HG03354 (cell line): ENCODE data around the gene C4BPA.
A peak's percentile ranks its signal among the peaks of the same experiment; 100 is the strongest.

Experiments
- ATAC-seq: cut with Tn5 transposase; IDR thresholded peaks from one replicate; pipeline ENCODE4 v1.9.1; 2021; ENCODE audit warnings: mild to moderate bottlenecking; ENCODE audit not compliant: unreplicated experiment, poor library complexity, severe bottlenecking

C4BPA gene

DNA sequence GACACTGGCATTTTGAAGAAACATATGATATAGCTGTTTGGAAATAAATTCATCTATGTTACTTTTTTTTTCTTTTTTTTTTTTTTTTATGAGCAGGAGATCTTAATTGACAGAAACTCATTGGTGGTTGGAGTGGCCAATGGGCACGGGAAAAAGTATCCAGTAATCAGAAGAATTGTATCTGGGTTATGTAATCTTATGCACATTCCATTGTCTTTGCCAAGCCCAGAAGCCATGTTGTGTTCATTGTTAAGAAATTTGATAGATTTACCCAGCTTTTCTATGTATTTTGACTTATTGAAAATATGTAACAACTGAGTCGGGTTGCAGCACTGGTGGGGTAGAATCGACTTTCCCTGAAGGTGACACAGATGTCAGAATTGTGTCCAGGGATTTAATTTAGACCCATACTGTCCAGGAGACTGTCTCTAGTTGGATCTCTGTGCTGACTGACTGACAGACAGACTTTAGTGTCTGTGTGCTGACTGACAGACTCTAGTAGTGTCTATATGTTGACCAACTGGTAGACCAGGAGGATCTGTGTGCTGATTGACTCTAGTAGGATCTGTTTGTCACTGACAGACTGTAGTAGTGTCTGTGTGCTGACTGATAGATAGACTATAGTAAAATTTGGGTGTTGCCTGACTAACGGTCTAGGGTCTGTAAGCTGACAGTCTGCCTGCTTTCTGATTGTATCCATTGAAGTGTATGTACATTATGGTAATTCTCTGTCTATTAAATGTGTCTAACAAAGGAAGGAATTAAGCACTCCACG, 27.7 kb upstream of the C4BPA start:
- no peak for ATAC-seq

DNA sequence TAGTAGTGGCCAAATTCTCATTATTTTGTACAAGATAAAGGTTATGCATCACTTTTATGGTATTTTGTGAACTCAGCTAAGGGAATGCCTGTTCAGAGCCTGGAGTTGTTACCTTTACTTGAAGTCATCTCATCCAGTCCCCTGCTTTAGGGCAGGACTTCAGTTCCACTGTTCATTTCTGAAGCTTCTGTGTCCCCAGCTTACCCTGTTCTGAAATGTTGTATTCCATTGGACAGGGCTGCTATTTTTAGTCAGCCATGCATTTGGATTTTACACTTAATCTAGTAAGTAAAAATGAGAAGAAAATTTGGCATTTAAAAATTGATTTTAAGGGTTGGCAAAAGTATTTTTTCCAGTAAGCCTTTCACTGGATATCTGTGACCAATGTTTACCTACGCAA, 27.0 kb upstream of the C4BPA start:
- no peak for ATAC-seq

- ATAC-seq, result no peak
These were observed 26.3 kb upstream of the C4BPA start for GRCh38 chr1:207077470-207078377.

- no peak for ATAC-seq
These were observed 25.4 kb upstream of the C4BPA start for GRCh38 chr1:207078578-207079132.

DNA sequence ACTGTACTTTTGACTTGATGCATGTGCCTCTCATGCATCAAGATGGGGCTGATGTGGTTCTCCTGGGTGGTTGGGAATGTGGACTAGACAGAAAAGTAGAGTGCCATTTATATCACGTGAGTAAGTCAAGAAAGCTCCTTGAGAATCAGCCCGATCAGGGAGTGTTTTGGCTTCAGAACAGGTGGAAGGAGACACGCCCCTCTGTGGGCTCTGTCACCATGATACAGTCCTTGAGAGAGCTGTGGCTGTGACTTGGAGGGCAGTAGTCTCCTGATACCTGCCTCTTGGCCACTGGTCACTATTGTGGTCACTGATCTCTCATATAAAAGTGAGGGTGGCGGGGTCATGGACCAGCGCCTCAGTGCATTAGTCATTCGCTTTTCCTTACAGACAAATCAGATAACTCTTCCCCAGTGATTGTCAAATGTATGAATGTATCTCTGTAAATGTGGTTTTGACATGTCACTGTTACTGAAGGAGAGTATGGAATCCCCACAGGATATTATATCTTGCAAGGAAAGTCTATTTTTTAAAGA, 24.3 kb upstream of the C4BPA start:
- ATAC-seq, result no peak

DNA sequence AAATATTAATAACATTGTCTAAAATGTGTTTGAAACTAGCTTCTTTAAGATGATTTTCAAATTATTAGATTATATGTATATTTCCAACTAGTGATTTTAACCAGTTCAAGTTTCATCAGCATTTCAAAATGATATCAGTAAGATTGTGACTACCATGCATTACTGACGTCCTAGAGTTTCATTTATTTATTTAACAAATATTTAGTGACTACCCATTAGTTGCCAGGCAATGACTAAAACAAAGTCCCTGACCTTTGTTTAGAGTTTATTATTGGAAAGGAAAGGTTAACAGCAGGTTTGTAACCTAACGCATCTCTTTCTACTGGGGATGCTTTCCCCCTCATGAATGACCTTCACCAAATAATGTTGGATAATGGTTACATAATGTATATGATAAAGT, 22.9 kb upstream of the C4BPA start:
- ATAC-seq, result no peak

GRCh38 chr1:207081806-207082205, 22.2 kb upstream of the C4BPA start:
- no peak for ATAC-seq

DNA sequence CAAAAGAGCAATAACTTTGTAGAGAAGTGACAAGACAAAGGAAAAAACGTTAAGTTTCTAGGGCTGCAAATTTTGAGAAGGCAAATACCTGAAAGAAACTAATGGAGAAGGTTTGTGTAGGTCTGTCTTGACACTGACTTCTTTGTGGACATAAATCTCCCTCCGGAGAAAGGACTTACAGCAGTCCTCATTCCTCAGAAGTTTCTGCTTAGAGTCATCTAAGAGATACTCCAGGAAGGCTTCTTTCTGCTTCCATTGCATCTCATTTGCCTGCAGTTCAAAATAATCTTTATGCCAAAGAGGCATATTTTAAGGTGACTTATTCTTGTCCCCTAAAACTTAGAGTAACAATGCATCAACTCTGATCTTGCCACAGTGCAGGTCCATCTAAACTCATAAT, 19.8 kb upstream of the C4BPA start:
- no peak for ATAC-seq

DNA sequence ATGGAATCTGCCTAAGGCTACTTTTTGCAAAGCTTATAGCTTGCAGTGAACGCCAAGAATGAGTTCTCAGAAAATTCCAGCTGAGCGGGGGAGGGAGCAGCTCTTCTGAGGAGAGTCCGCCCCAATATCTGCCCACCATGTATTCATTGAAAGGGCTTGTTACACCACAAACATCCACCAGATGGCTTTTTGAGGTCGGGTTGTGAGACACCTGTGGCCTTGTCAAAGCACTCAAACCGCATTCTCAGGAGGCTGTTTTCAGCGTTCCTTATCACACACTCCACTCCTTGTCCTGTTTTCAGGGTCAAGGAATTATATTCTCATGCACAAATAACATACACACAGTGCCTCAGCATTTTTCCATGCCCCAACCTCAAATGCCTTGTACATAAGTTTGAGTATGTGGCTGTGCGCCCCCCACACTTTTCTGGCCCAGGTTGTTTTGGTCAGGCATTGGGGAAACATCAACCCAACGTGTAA, 19.3 kb upstream of the C4BPA start:
- peak; percentile 84 for ATAC-seq

GRCh38 chr1:207085887-207086286, 18.1 kb upstream of the C4BPA start:
- ATAC-seq, result no peak

DNA sequence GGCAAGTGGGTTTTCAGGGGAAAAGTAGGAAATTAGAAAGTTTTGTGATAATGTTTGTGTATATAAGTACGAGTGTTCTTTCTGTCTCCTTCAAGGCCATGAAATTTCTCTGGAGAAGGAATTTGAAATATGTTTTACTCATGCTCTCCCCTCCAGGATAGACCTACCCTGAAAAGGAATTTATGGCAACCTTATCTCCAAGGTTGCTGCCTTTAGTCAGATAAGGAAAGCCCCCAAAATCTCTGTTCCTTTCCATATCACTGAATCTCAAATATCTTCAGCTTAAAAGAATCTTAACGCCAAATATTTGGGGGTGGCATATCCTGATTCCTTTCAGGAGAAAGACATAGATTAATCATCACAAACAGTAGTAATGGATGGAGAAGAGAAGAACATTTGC, 15.9 kb upstream of the C4BPA start:
- no peak for ATAC-seq

GRCh38 chr1:207088701-207089626, 15.1 kb upstream of the C4BPA start, which contains the start of gene C4BPB:
C4BPB (plus strand) TSS chr1:207088860; CDS start chr1:207089532, 672 bp downstream.
- ATAC-seq, result no peak

DNA sequence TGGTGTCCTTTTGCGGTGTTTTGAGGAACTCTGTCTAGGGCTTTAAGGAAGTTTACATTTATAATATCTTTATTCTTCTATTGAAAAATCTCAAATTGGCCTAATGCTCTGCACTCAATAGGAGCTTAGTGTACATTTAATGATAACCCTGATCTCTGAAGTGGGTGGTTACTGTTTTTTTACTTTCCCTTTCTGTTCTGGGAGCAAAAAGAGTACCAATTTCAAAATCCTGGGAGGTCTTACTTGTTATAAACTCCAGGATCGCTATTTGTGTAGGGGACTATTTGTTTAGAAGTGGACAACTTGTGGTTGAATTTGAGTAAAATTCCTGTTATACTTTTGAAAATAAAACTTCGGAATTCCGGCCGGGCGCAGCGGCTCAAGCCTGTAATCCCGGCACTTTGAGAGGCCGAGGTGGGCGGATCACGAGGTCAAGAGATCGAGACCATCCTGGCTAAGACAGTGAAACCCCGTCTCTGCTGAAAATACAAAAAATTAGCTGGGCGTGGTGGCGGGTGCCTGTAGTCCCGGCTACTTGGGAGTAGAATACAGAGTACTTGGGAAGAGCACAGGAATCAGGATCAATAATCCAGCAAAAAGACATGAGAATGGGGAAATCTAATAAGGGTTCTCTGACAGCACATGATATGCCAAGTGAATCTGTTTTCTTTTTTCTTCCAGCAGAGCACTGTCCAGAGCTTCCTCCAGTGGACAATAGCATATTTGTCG, 14.2 kb upstream of the C4BPA start:
- no peak for ATAC-seq

DNA sequence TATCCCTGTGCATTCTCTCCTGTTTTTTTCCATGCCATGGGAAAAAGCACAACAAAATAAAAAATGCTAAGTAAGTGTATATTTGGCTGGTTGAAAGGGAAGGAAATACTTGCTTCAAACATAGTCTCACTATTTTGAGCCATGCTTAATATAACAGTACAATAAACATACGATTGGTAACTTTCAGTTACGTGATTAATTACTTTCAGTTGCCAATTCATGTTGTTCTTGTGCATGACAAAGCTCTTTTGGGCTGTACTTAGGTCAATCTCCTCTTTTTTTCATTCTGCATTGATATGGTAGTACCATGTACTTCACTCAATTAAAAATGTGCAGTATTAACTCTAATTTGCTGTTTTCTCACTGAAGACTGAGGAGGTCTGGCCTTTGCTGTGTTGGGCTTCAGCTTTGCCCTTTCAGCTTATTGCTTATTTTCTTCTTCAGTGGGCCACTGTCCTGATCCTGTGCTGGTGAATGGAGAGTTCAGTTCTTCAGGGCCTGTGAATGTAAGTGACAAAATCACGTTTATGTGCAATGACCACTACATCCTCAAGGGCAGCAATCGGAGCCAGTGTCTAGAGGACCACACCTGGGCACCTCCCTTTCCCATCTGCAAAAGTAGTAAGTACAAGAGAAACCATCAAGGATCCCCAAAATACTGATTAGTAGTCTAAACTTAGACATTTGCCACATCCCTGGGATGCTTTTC, 12.7 kb upstream of the C4BPA start:
- no peak for ATAC-seq

GRCh38 chr1:207093944-207094343, 10.1 kb upstream of the C4BPA start:
- ATAC-seq, result no peak

DNA sequence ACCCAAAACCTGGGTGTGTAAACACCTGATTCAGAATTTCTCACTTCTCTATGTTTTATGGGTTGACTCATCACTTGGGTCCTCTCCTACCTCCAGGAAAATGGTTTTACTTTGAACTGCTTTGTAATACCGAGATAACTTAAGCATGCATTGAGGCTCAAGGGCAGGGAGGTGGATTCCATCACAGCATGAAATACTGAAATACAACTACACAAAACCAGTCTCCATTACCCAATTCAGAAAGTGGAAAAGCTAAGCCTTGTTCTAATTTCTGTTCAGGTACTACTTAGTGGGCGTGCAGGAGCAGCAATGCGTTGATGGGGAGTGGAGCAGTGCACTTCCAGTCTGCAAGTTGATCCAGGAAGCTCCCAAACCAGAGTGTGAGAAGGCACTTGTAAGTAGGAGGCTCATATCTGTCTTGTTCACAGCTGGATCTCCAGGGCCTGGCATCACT, 6.1 kb upstream of the C4BPA start:
- peak; percentile 86 for ATAC-seq

GRCh38 chr1:207101720-207102119, 2.3 kb upstream of the C4BPA start:
- no peak for ATAC-seq

- no peak for ATAC-seq
These were observed 1.9 kb upstream of the C4BPA start for GRCh38 chr1:207102146-207102545.
